ENCODE data around the gene SYT7.

- TF ChIP-seq POLR2A (IDR thresholded peaks at IDR 0.05) (no peak), CTCF (IDR thresholded peaks at IDR 0.05) (no peak)
These were observed 4.2 kb upstream of the SYT7 start for GRCh38 chr11:61585115-61585514.
